ENCODE measurements around the gene FGD2.

Gene FGD2

GRCh38 chr6:36967301-36967700 is 38.2 kb upstream of the FGD2 start:
- peak overlapping the region; percentile 14 to 57 for H3K27ac Mint-ChIP-seq
- peaks cover 17 to 30% of the 10 kb centered on the region in 2 donors for H3K4me1 Mint-ChIP-seq (ENCODE audit: low read depth in 2 of 2)
- no peak overlapping the region for H3K4me3 Mint-ChIP-seq
- H3K27me3 Mint-ChIP-seq = no peaks in the 10 kb centered on the region
- DNase-seq (no peak), ATAC-seq (replicated peaks) (no peak)
- peaks cover 70% of the 10 kb centered on the region for H3K36me3 Mint-ChIP-seq (ENCODE audit: insufficient read depth)
- no peaks in the 10 kb centered on the region for H3K9me3 Mint-ChIP-seq

DNA sequence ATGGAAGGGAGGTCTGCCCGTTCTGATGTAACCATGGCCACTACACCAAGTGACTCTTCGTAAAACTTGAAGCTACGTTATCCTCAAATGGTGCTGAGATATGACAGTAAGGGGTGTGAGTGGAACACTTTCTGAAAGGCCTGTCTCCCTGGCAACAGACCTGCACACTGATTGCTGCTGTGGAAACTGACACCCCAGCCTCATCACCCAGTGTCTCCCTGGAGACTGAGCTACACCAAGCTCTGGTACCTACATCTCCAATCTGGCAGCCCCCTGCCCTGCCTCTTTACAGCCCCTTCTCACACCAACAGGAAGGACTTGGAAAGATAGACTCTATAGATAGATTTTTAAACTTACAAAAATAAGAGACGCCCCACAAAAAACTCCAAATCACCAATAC is 37.7 kb upstream of the FGD2 start:
- DNase-seq (no peak), ATAC-seq (replicated peaks) (no peak)
- H3K9me3 Mint-ChIP-seq = no peaks in the 10 kb centered on the region
- no peak overlapping the region for H3K4me3 Mint-ChIP-seq
- peaks cover 70% of the 10 kb centered on the region for H3K36me3 Mint-ChIP-seq (ENCODE audit: insufficient read depth)
- H3K4me1 Mint-ChIP-seq (ENCODE audit: low read depth in 2 of 2) = peaks cover 17 to 27% of the 10 kb centered on the region in 2 donors
- H3K27ac Mint-ChIP-seq = peak overlapping the region in 1 of 2 donors; percentile 57
- no peaks in the 10 kb centered on the region for H3K27me3 Mint-ChIP-seq

- H3K4me3 Mint-ChIP-seq = no peak overlapping the region
- no peak for ATAC-seq (replicated peaks)
- no peak for DNase-seq
- peaks cover 75% of the 10 kb centered on the region for H3K36me3 Mint-ChIP-seq (ENCODE audit: insufficient read depth)
- no peaks in the 10 kb centered on the region for H3K27me3 Mint-ChIP-seq
- H3K4me1 Mint-ChIP-seq (ENCODE audit: low read depth in 2 of 2) = peaks cover 14 to 21% of the 10 kb centered on the region in 2 donors
- H3K9me3 Mint-ChIP-seq = no peaks in the 10 kb centered on the region
- peak overlapping the region in 1 of 2 donors; percentile 57 for H3K27ac Mint-ChIP-seq
Observed at GRCh38 chr6:36968266-36968977, 37.0 kb upstream of the FGD2 start.

DNA sequence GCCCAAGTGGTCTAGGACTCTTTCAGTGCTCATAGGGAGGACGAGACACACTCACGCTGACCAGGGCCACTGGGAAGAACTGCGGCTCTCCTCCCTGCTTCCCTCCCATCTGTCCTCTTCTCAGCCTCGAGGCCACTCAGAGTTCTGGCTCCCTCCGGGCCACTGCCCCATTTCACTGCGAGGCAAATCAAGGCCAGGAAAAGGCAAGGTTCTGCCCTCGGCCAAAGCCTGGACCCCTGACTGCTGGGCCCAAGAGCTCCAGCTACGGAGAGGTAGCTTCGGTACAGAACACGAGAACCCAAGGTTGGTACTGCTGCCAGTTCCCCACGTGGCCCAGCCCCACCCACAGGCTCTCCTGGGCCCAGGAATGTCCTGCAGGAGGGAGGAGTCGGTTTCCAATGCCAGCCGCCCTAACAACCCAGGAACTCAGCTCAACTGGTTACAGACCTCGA is 36.2 kb upstream of the FGD2 start:
- Mint-ChIP-seq H3K4me3 (no peak overlapping the region), H3K27me3 (no peaks in the 10 kb centered on the region), H3K36me3 (ENCODE audit: insufficient read depth) (peaks cover 83% of the 10 kb centered on the region), H3K9me3 (no peaks in the 10 kb centered on the region), H3K27ac (peak overlapping the region in 1 of 2 donors; percentile 57), H3K4me1 (ENCODE audit: low read depth in 2 of 2) (peaks cover 6 to 12% of the 10 kb centered on the region in 2 donors)
- DNase-seq (no peak), ATAC-seq (replicated peaks) (no peak)

- Mint-ChIP-seq H3K27ac (peak overlapping the region in 1 of 2 donors; percentile 31), H3K27me3 (no peaks in the 10 kb centered on the region), H3K4me3 (no peak overlapping the region), H3K4me1 (ENCODE audit: low read depth in 2 of 2) (peaks cover 0 to 3% of the 10 kb centered on the region in 2 donors), H3K36me3 (ENCODE audit: insufficient read depth) (peaks cover 89% of the 10 kb centered on the region), H3K9me3 (no peaks in the 10 kb centered on the region)
- no peak for DNase-seq
- ATAC-seq (replicated peaks) = no peak
Observed at GRCh38 chr6:36969988-36970891, 35.2 kb upstream of the FGD2 start.

DNA sequence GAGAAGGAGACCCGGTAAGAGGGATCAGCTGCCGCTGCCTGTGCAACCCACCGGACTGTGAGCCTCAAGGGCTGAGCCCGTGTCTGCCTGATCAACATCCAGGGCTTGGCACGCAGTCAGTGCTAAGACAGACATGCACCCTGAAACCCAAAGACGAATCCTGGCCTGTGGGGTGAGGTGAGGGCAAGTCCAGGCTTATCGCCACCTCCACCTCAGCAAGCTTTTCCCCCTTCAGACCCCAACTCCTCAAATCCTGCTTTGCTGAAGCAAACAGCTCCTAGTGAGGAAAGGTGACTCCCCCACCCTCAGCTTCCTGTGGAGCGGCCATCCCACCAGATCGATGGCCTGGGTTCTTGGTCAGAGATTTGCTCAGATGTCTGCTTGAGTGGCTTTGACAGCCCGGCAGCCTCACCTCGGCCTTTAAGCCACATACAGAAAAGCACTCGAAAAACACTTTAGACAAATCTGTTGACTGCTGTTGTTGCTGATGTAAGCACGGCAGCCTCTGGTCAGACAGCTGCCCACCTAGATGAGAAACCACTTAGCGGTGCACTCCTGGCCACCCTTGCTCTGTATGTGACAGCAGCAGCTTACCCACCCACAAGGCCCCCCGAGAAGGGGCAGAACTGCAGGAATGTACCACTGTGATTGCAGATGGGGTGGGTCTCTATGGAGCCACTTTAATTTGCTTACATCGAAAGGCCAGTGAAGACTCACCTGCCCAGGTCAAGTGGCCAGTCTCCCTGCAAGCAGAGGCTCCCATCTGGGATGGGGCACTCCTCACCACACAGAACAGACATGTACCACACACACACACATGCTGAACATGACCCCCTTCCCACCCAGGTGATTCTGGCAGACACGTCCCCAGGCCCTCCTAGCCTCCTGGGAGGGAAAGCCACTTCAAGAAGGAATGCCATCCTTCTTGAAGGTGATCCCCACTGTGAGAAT is 34.3 kb upstream of the FGD2 start:
- DNase-seq = no peak
- no peak for ATAC-seq (replicated peaks)
- Mint-ChIP-seq H3K27ac (no peak overlapping the region), H3K9me3 (no peaks in the 10 kb centered on the region), H3K27me3 (no peaks in the 10 kb centered on the region), H3K4me1 (ENCODE audit: low read depth in 2 of 2) (peaks cover 0 to 1% of the 10 kb centered on the region in 2 donors), H3K4me3 (no peak overlapping the region), H3K36me3 (ENCODE audit: insufficient read depth) (peaks cover 87% of the 10 kb centered on the region)

GRCh38 chr6:36971921-36972673 is 33.4 kb upstream of the FGD2 start:
- H3K9me3 Mint-ChIP-seq = no peaks in the 10 kb centered on the region
- peaks cover 0 to 1% of the 10 kb centered on the region in 2 donors for H3K4me1 Mint-ChIP-seq (ENCODE audit: low read depth in 2 of 2)
- no peak for ATAC-seq (replicated peaks)
- DNase-seq = no peak
- peaks cover 86% of the 10 kb centered on the region for H3K36me3 Mint-ChIP-seq (ENCODE audit: insufficient read depth)
- H3K27me3 Mint-ChIP-seq = no peaks in the 10 kb centered on the region
- no peak overlapping the region for H3K4me3 Mint-ChIP-seq
- H3K27ac Mint-ChIP-seq = peak overlapping the region in 1 of 2 donors; percentile 15

GRCh38 chr6:36973190-36973589 is 32.3 kb upstream of the FGD2 start:
- no peak for ATAC-seq (replicated peaks)
- H3K36me3 Mint-ChIP-seq (ENCODE audit: insufficient read depth) = peaks cover 90% of the 10 kb centered on the region
- no peak for DNase-seq
- no peaks in the 10 kb centered on the region for H3K27me3 Mint-ChIP-seq
- H3K4me1 Mint-ChIP-seq (ENCODE audit: low read depth in 2 of 2) = peaks cover 0 to 3% of the 10 kb centered on the region in 2 donors
- H3K9me3 Mint-ChIP-seq = no peaks in the 10 kb centered on the region
- no peak overlapping the region for H3K4me3 Mint-ChIP-seq
- H3K27ac Mint-ChIP-seq = no peak overlapping the region

DNA sequence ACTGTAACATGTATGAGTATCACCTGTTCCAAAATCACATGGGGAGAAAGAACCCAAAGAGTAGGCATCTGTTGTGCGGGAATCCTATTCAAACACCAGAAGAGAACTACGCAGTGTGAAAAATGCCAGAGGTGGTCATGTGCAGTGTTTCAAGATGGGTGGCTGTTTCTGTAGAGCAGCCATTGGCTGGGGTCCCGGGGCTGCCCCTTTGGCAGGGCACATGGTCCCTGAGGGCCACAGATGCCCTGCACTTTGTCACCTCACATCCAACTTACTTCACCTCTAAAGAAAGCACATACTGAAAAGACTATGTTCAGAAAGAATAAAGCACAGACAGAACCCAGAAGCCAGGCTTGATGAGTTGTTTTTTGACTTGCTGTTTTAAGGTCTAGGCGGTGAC is 31.8 kb upstream of the FGD2 start:
- Mint-ChIP-seq H3K4me3 (no peak overlapping the region), H3K36me3 (ENCODE audit: insufficient read depth) (peaks cover 90% of the 10 kb centered on the region), H3K9me3 (no peaks in the 10 kb centered on the region), H3K27ac (no peak overlapping the region), H3K4me1 (ENCODE audit: low read depth in 2 of 2) (peaks cover 0 to 3% of the 10 kb centered on the region in 2 donors), H3K27me3 (no peaks in the 10 kb centered on the region)
- ATAC-seq (replicated peaks) (no peak), DNase-seq (no peak)

GRCh38 chr6:36975231-36976006 is 30.0 kb upstream of the FGD2 start:
- Mint-ChIP-seq H3K27me3 (no peaks in the 10 kb centered on the region), H3K36me3 (ENCODE audit: insufficient read depth) (peaks cover 84% of the 10 kb centered on the region), H3K4me1 (ENCODE audit: low read depth in 2 of 2) (peaks cover 10 to 14% of the 10 kb centered on the region in 2 donors), H3K9me3 (no peaks in the 10 kb centered on the region), H3K27ac (peak overlapping the region in 1 of 2 donors; percentile 69), H3K4me3 (no peak overlapping the region)
- DNase-seq (no peak), ATAC-seq (replicated peaks) (no peak)

GRCh38 chr6:36976007-36976264 is 29.5 kb upstream of the FGD2 start:
- H3K4me3 Mint-ChIP-seq = no peak overlapping the region
- no peak for DNase-seq
- H3K9me3 Mint-ChIP-seq = no peaks in the 10 kb centered on the region
- H3K27me3 Mint-ChIP-seq = no peaks in the 10 kb centered on the region
- no peak for ATAC-seq (replicated peaks)
- H3K4me1 Mint-ChIP-seq (ENCODE audit: low read depth in 2 of 2) = peaks cover 15 to 19% of the 10 kb centered on the region in 2 donors
- peaks cover 82% of the 10 kb centered on the region for H3K36me3 Mint-ChIP-seq (ENCODE audit: insufficient read depth)
- peak overlapping the region in 1 of 2 donors; percentile 69 for H3K27ac Mint-ChIP-seq

DNA sequence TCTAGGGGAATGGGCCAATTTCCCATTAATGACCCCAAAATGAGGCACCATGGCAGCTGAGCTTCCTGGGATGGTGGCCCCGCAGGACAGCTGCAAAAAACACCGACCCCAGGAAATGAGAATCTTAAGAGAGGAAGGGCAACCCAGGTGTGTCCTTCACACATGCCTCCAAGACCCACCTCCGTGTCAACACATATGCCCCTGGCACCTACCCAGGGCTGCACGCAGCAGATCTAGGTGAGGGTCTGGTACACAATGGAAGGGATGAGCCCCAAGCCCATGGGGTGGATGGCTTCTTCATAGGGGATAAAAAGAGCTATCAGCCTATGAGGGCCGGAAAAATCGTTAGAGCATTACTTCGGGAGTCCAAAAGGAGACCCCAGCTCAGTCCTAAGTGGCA is 28.9 kb upstream of the FGD2 start:
- H3K4me3 Mint-ChIP-seq = no peak overlapping the region

More for the DNA sequence above, 28.9 kb upstream of the FGD2 start:
- H3K27ac Mint-ChIP-seq = no peak overlapping the region
- no peaks in the 10 kb centered on the region for H3K9me3 Mint-ChIP-seq
- DNase-seq = no peak
- no peaks in the 10 kb centered on the region for H3K27me3 Mint-ChIP-seq
- H3K4me1 Mint-ChIP-seq (ENCODE audit: low read depth in 2 of 2) = peaks cover 17 to 20% of the 10 kb centered on the region in 2 donors
- H3K36me3 Mint-ChIP-seq (ENCODE audit: insufficient read depth) = peaks cover 82% of the 10 kb centered on the region
- ATAC-seq (replicated peaks) = no peak

Data from effector memory CD8-positive, alpha-beta T cell (primary cell).